K562 (cell line): ENCODE data around the gene SCRN3. TPM values are rescaled to one million over a fixed set of nuclear protein-coding genes. Genes with fewer than 3 reads are reported as not detected.

Experiments used
- BRCA1 ChIP-seq, 2 experiments: fragments of 450-650 bp in 1 of 2; sonication (generic) in 1 of 2; formaldehyde crosslinking in 1 of 2; IDR thresholded peaks; 2 replicates each; pipeline versions ENCODE4 v1.5.0 to v1.6.1; 2017 to 2020; ENCODE audit warnings: mild to moderate bottlenecking in 1 of 2, missing genetic modification reagents in 1 of 2
- CREB3 ChIP-seq: fragments of 450-650 bp; conservative IDR thresholded peaks from 2 replicates; pipeline ENCODE4 v1.6.1; 2016; ENCODE audit warnings: missing genetic modification characterization, low read depth, mild to moderate bottlenecking, missing compliant biosample characterization, moderate library complexity
- ELF2 ChIP-seq: fragments of 250-450 bp; sonication (Bioruptor Pico); IDR thresholded peaks from 2 replicates; pipeline ENCODE4 v1.5.0; 2021; ENCODE audit warnings: mild to moderate bottlenecking
- ETV6 ChIP-seq, 3 experiments: fragments of 150-350 bp in 1 of 3; sonication (generic) in 1 of 3; formaldehyde crosslinking in 1 of 3; IDR thresholded peaks; 2 replicates each; pipeline versions ENCODE4 v1.6.1 to v1.8.0; 2014 to 2022; ENCODE audit warnings: borderline replicate concordance in 2 of 3, low read depth in 2 of 3, antibody characterized with exemption in 1 of 3, low read length in 1 of 3, mild to moderate bottlenecking in 1 of 3, missing genetic modification reagents in 1 of 3
- JUND ChIP-seq, 2 experiments: IDR thresholded peaks; 2 replicates in 1 of 2; 3 replicates in 1 of 2; pipeline ENCODE4 v1.6.1; 2011; ENCODE audit warnings: borderline replicate concordance in 2 of 2, low read depth in 2 of 2, low read length in 2 of 2, improper control_type of control experiment in 1 of 2, missing biosample characterization in 1 of 2, missing genetic modification characterization in 1 of 2, missing genetic modification reagents in 1 of 2
- MAZ ChIP-seq, 2 experiments: fragments of 450-650 bp in 1 of 2; sonication (generic) in 1 of 2; formaldehyde crosslinking; IDR thresholded peaks in 1 of 2; conservative IDR thresholded peaks in 1 of 2; 2 replicates each; pipeline versions ENCODE4 v1.4.0 to v1.5.0; 2020; ENCODE audit warnings: mild to moderate bottlenecking in 1 of 2, missing genetic modification reagents in 1 of 2
- NR2F6 ChIP-seq: fragments of 450-650 bp; formaldehyde crosslinking; IDR thresholded peaks from 2 replicates; pipeline ENCODE4 v1.4.0; 2020; ENCODE audit warnings: mild to moderate bottlenecking
- POLR2AphosphoS5 ChIP-seq: IDR thresholded peaks from 2 replicates; pipeline ENCODE4 v1.6.1; 2011; ENCODE audit warnings: mild to moderate bottlenecking, low read depth, low read length, moderate library complexity; ENCODE audit not compliant: control insufficient read depth, insufficient read depth
- PURB ChIP-seq: sonication (generic); formaldehyde crosslinking; IDR thresholded peaks from 2 replicates; pipeline ENCODE4 v1.9.0; 2021; ENCODE audit warnings: low read depth, mild to moderate bottlenecking, missing genetic modification reagents
- U2AF1 ChIP-seq: fragments of 200-400 bp; formaldehyde crosslinking; optimal IDR thresholded peaks from 2 replicates; pipeline ENCODE3; 2017; ENCODE audit warnings: mild to moderate bottlenecking, low read depth, low read length, moderate library complexity
- YY1 ChIP-seq, 3 experiments: IDR thresholded peaks; 2 replicates each; pipeline ENCODE4 v1.6.1; 2011; ENCODE audit warnings: low read length in 2 of 3, mild to moderate bottlenecking in 2 of 3, moderate library complexity in 2 of 3, borderline replicate concordance in 1 of 3, control low read depth in 1 of 3, low read depth in 1 of 3; ENCODE audit not compliant: insufficient read depth in 3 of 3, insufficient replicate concordance in 2 of 3, control insufficient read depth in 1 of 3, insufficient read length in 1 of 3; ENCODE audit errors: extremely low read depth in 1 of 3
- ZBTB12 ChIP-seq: fragments of 250-450 bp; sonication (Bioruptor Pico); IDR thresholded peaks from 2 replicates; pipeline ENCODE4 v1.4.0; 2020
- ZNF551 ChIP-seq: fragments of 250-450 bp; sonication (Bioruptor Pico); IDR thresholded peaks from 2 replicates; pipeline ENCODE4 v1.5.0; 2021; ENCODE audit warnings: mild to moderate bottlenecking, moderate library complexity
- polyA plus RNA-seq, 8 experiments: library from polyadenylated mRNA; depleted of rRNA in 4 of 8; stranded (reverse) in 5 of 8; unstranded in 3 of 8; fragments of >200 nt; fragmentation: Nextera tagmentation in 2 of 8; fragmentation: Illumina TruSeq in 1 of 8; extraction: Ambion mirVana in 2 of 8; extraction: Trizol in 1 of 8; gene quantifications; 2 replicates each; pipeline versions ENCODE4 v1.2.1 to v1.2.3, GENCODE V29; 2011 to 2014; ENCODE audit warnings: inconsistent platforms in 1 of 8, missing spikeins in 1 of 8
- total RNA-seq, 7 experiments: library from RNA; depleted of rRNA in 6 of 7; stranded (reverse); fragments of >200 nt in 6 of 7; fragmentation: Illumina TruSeq in 2 of 7; extraction: Trizol in 2 of 7; gene quantifications; 2 replicates each; pipeline versions ENCODE4 v1.2.1 to v1.2.3, GENCODE V29; 2011 to 2021; ENCODE audit warnings: low replicate concordance in 1 of 7
- TF ChIP-seq, protein P1 (sequence below): fragments of 450-650 bp; IDR thresholded peaks from 2 replicates; pipeline ENCODE4 v1.6.1; 2018; ENCODE audit not compliant: partially characterized antibody
- TF ChIP-seq, protein P2 (sequence below): fragments of 450-650 bp; IDR thresholded peaks from 2 replicates; pipeline ENCODE4 v1.6.1; 2016

SCRN3 gene
- total and polyA plus RNA-seq, 9 of the 15 experiments (the other 6 are each of a cell fraction or from before 2014, with no cell fraction given) = 7.7 to 21.8 (median 20.0) TPM

GRCh38 chr2:174395284-174395968 lies at the start of gene SCRN3 (continued):
- TF ChIP-seq, protein P1, sequence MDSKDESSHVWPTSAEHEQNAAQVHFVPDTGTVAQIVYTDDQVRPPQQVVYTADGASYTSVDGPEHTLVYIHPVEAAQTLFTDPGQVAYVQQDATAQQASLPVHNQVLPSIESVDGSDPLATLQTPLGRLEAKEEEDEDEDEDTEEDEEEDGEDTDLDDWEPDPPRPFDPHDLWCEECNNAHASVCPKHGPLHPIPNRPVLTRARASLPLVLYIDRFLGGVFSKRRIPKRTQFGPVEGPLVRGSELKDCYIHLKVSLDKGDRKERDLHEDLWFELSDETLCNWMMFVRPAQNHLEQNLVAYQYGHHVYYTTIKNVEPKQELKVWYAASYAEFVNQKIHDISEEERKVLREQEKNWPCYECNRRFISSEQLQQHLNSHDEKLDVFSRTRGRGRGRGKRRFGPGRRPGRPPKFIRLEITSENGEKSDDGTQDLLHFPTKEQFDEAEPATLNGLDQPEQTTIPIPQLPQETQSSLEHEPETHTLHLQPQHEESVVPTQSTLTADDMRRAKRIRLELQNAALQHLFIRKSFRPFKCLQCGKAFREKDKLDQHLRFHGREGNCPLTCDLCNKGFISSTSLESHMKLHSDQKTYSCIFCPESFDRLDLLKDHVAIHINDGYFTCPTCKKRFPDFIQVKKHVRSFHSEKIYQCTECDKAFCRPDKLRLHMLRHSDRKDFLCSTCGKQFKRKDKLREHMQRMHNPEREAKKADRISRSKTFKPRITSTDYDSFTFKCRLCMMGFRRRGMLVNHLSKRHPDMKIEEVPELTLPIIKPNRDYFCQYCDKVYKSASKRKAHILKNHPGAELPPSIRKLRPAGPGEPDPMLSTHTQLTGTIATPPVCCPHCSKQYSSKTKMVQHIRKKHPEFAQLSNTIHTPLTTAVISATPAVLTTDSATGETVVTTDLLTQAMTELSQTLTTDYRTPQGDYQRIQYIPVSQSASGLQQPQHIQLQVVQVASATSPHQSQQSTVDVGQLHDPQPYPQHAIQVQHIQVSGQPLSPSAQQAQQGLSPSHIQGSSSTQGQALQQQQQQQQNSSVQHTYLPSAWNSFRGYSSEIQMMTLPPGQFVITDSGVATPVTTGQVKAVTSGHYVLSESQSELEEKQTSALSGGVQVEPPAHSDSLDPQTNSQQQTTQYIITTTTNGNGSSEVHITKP = peak; percentile 12
- peak in 2 of 3 experiments; percentile 33 to 49 for TF ChIP-seq YY1 (IDR thresholded peaks at IDR 0.05; ENCODE audit: borderline replicate concordance in 1 of 3, control insufficient read depth in 1 of 3, extremely low read depth in 1 of 3, insufficient read depth in 3 of 3, insufficient read length in 1 of 3, insufficient replicate concordance in 2 of 3, low read depth in 1 of 3, low read length in 2 of 3)
- TF ChIP-seq NR2F6 (CRISPR knock-in tag) = no peak
- peak; percentile 47; the same call in 1 of the 2 replicates for TF ChIP-seq ZBTB12 (CRISPR knock-in tag)
- TF ChIP-seq MAZ (CRISPR knock-in tag; conservative IDR thresholded peaks at IDR 0.05 in 1 of 2, IDR thresholded peaks at IDR 0.05 in 1 of 2) = peak; percentile 70 to 73
- TF ChIP-seq BRCA1 (IDR thresholded peaks at IDR 0.05) = no peak
- no peak for TF ChIP-seq BRCA1 (CRISPR knock-in tag; IDR thresholded peaks at IDR 0.05)
- TF ChIP-seq JUND (IDR thresholded peaks at IDR 0.05; ENCODE audit: borderline replicate concordance, low read depth, low read length) = peak; percentile 68; the same call in 1 of the 2 replicates
- no peak; the same call in 2 of the 3 replicates for TF ChIP-seq JUND (tag; IDR thresholded peaks at IDR 0.05; ENCODE audit: borderline replicate concordance, low read depth, low read length)
- TF ChIP-seq CREB3 (tag) = peak; percentile 46; the same call in 1 of the 2 replicates
- TF ChIP-seq PURB = no peak
- peak in 1 of 2 experiments; percentile 47; a peak in 1 of 4 replicates for TF ChIP-seq ETV6 (IDR thresholded peaks at IDR 0.05; ENCODE audit: borderline replicate concordance in 1 of 2, low read depth in 2 of 2, low read length in 1 of 2)
- TF ChIP-seq ETV6 (CRISPR knock-in tag; IDR thresholded peaks at IDR 0.05; ENCODE audit: borderline replicate concordance) = no peak
- TF ChIP-seq U2AF1 = no peak
- peak; percentile 69; the same call in 1 of the 2 replicates for TF ChIP-seq POLR2AphosphoS5
- no peak for TF ChIP-seq ZNF551 (CRISPR knock-in tag)
- peak; percentile 75; the same call in 1 of the 2 replicates for TF ChIP-seq ELF2 (CRISPR knock-in tag)
- TF ChIP-seq, protein P2, sequence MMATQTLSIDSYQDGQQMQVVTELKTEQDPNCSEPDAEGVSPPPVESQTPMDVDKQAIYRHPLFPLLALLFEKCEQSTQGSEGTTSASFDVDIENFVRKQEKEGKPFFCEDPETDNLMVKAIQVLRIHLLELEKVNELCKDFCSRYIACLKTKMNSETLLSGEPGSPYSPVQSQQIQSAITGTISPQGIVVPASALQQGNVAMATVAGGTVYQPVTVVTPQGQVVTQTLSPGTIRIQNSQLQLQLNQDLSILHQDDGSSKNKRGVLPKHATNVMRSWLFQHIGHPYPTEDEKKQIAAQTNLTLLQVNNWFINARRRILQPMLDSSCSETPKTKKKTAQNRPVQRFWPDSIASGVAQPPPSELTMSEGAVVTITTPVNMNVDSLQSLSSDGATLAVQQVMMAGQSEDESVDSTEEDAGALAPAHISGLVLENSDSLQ = peak; percentile 90
